ENCODE measurements around the gene XAB2.

Gene XAB2

DNA sequence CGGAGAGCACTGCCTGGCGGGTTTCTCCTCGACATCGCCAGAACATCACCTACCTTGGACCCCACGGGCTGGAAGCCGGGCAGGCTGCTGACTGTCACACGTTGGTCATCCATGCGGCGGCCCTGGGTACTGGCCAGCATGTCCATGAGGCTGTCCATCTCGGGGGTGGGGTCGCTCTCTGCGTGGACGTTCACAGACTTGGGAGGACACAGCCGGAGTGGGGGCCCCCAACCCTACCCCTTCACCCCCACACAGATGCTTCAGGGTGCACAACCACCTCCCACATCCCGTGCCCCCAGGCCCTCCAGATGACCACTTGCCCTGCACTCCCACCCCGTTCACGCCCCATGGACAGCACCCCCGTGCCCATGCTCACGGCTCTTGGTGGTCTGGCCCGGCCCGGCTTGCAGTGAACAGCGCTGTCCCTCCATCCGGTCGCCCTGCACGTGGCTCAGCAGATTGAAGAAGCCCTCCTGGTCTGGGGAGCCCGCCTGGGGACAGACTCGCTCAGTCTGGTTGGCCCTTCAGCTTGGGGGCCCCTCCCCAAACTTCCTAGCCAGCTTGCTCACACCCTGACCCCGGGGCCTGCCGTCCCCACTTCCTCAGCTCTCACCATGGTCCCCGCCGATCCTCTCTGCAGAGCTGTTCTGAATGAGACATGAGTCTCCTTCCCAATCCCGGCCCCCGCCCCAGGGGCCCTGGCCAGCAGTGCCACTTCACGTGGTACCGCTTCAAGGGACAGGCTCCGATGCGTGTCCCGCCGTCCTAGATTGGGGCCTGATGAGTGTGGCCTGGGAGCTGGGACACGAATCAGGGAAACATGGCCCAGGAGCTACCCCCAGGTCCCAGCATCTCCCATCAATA, 3.2 kb upstream of the XAB2 start:
- no peak for DNase-seq

DNA sequence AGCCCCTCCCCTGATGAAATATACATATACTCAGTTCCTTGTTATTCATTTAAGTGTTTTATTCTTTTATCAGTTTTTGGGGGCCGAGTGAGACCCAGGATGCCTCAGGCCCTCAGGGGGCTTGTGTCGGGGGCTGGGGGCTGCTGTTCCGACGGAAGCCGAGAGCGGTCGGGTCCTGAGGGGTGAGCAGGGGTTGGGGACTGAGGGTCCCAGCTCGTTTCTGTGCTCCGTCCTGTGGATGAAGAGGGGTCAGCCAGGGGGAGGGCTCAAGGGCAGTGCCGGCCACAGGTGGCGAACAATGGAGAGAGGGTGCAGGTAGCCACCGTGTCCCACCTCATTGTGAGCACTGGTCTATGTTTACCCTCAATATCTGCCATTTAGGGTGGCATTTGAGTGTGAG, 2.2 kb upstream of the XAB2 start:
- no peak for DNase-seq

GRCh38 chr19:7628589-7629311, 595 bp downstream of the XAB2 start:
- no peak for DNase-seq

- DNase-seq: no peak
Measured at GRCh38 chr19:7627166-7627565, 2.2 kb downstream of the XAB2 start.

DNA sequence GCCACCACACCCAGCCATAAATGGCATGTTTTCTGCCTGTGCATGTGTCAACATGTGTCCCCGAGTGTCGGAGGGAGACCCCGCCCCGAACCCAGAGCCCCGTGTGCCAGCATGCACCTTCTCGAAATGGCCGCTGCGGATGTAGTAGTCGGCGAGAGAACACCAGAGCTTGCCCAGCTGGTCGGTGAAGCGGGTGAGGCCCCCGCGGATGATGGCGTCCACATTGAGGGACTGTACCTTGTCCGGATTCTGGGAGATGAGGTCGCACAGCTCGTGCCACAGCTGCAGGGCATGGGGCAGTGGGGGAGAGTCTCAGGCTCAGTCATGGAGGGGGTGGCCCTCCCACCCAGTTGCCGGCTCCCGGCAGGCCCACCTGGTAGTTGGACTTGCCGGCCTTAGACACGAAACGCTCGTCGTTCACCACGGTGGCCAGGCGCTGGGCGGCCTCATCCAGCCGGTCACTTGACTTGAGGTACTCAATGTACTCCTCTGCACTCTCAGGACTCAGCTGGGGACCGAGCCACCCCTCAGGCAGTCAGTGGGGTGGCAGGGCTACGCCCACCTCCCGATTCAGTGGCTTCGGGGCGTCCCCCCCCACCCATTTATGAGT, 3.5 kb downstream of the XAB2 start:
- DNase-seq: no peak

GRCh38 chr19:7624810-7625209, 4.5 kb downstream of the XAB2 start:
- DNase-seq: no peak

DNA sequence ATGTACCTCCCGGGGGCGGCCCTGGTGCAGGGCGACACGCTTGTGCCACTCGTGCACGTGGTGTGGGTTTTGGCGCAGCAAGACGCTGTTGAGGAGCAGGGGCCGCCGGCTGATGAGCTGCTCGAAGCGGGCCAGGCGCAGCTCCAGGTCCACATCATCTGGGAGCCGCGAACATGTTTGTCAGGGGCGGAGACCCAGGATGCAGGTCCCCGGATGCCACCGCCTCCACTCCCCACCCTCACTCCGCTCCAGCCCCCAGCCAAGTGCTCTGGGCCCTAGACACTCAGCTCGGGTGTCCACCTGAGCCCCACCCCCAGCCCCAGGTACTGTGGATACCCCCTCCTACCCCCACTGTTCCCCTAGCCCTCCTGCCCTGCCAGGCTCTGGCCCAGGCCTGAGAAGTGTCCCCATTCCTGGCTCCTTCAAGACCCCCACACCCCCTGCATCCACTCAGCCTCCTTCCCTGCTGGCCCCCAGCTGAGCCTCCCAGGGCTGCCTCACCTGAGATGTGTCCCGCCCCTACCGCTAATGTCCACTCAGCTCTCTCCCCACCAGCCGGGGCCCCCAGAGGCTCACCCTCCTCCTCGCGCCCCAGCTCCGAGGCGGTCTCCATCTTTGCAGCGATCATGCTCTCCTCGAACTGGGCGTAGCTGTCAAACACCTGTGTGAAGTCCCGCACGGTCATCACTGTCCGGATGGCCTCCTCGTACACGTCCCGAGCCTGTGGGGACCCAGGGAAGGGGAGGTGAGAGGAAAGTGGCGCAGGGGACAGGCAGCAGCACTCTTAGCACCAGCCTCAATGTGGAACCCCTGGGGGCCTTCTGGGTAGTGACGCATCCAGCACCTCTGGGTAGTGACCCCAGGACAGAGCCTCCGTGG, 5.4 kb downstream of the XAB2 start:
- DNase-seq: no peak

DNA sequence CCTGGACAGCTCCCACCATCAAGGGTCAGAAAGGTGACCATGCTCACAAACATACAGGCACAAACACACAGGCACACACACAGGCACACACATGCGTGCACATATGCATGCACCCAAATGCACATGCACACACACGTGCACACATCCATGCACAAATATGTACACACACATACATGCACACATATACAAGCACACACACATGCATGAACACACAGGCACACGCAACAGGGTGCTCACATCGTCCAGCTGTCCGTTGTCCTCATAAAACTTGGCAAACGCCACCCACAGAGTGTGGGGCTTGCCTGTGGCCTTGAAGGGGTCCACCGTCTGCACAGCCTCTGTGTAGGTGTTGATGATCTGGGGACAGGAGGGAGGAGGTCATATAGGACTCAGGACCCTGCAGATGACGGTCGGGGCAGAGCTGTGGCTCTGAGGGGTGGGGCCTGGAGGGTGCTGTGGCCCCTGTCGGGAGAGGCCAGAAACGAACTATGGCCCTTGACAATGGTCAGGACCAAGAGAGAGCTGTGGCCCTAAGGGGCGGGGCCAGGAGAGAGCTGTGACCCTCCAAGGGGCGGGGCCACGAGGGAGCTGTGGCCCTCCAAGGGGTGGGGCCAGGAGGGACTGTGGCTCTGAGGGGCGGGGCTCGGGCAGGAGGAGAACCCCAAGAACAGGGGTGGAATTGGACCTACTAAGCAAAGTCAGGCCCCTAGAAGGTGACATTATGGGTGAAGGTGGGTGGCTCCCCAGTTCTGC, 6.2 kb downstream of the XAB2 start:
- no peak for DNase-seq

DNA sequence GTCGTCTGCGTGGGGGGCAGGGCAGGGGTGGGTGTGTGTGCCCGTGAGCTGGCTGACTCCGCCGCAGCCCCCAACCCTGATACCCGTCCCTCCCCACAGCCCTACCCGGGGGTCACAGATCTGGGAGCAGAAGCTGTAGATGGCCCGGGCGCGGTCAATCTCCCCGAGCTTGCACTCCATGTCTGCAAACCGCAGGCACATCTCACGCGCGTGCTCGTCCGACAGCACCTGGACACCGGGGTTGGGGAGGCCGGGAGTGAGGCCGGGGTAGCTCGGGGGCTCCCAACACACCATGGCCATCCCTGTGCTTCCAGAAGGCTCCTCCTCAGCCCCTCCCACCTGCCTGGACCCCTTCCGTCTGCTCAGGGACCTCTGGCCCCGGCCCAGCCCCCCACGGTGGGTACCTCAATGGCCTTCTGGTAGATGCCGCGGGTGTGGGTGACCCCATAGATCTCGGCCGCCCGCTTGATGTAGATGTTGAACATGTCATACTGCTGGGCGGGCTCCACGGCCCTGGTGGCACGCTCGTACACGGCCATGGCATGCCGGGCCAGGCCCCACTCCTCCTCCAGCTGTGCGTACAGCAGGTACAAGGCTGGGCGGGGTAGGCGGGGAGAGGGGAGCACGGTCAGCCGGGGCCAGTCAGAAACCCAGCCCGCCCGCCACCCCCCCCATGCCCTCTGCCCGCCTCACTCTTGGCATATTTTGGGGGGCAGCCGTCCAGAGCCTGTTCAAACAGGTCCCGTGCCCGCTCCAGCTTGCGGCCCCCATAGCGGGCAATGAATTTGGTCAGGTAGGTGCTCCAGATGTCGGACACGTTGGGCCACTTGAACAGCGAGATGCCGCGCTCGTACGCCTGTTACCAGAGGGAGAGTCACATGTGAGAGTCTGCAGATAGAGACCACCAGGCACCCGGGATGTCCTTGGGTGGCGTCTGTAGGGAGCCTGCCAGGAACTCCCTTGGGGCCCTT, 8.6 kb downstream of the XAB2 start:
- no peak for DNase-seq

GRCh38 chr19:7619671-7620441, 9.5 kb downstream of the XAB2 start:
- no peak for DNase-seq

DNA sequence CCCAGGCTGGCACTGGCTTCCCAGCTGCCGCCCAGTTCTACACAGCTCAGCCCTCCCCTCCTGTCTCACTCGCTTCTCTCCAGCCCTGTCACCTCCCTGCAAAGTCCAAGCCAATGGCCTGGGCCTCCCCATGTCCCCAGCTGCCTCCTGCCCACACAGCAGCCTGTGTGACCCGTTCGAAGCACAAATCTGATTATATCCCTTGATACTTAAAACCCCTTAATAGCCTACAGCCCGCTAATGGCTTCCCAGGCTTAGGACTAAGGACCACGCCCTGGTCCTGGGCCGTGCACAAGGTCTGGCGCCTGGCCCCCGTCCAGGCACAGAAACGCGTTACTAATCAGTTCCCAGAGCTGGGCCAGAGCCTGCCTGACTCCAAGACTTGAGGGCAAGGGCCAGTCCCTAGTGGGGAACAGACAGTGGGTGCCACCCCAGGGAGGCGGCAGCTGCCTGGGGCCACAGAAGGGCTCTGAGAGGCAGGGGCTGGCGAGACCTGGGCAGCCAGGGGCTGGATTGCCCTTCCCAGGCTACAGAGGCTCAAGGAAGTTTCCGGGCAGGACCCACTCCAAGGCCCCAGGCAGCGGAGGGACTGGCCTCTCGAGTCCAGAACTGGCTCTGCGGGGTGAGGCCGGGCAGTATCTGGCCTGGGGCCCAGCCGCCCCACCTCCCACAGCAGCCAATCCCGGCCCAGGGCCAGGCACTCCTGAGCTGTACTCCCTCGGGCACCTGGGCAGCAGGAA, 10.4 kb downstream of the XAB2 start:
- DNase-seq: no peak

GRCh38 chr19:7618348-7618747, 11.0 kb downstream of the XAB2 start:
- no peak for DNase-seq

- DNase-seq: no peak
Measured at GRCh38 chr19:7617735-7618134, 11.6 kb downstream of the XAB2 start.

- DNase-seq: no peak
Measured at GRCh38 chr19:7617172-7617571, 12.2 kb downstream of the XAB2 start.

DNA sequence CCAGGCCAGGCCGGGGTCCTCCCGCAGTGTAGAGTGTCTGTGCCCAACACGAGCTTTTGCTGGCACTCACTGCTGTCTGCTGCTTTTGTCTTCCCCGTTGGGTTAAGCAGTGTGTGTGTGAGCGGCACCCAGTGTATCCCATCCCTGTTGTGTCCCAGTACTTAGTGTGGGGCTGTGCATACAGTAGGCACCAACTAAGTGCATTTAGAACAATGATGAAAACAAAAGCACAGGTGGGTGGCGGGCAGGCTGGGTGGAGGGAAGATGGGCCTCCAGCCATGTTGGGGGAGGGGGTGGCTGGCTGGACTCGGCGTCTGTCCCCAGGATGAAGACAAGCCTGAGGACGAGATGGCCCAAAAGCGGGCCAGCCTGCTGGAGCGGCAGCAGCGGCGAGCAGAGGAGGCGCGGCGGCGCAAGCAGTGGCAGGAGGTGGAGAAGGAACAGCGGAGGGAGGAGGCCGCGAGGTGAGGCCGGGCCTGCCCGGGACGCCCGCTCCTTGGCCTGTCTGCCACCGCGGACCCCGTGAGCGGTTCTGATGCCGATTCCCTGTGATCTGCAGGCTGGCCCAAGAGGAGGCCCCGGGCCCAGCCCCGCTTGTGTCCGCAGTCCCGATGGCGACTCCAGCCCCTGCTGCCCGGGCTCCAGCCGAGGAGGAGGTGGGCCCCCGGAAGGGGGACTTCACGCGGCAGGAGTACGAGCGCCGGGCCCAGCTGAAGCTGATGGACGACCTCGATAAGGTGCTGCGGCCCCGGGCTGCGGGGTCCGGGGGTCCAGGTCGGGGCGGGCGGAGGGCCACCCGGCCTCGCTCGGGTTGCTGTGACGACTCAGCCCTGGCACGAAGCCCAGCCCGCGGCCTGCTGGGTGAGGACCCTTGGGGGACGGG, 14.2 kb downstream of the XAB2 start:
- no peak for DNase-seq

GRCh38 chr19:7612282-7613274, 16.8 kb downstream of the XAB2 start:
- no peak for DNase-seq
